HG02970 (cell line): ENCODE data around the gene UBTD2.
"Not testable (repeated sequence)": the region's sequence is repeated elsewhere in the genome, so short reads cannot be mapped to it uniquely, and the experiment has no call there.

Experiments used
- ATAC-seq: cut with Tn5 transposase; IDR thresholded peaks from one replicate; pipeline ENCODE4 v1.9.1; 2021; ENCODE audit warnings: mild to moderate bottlenecking, moderate library complexity, moderate number of reproducible peaks; ENCODE audit not compliant: unreplicated experiment, low FRiP score

Gene UBTD2, protein sequence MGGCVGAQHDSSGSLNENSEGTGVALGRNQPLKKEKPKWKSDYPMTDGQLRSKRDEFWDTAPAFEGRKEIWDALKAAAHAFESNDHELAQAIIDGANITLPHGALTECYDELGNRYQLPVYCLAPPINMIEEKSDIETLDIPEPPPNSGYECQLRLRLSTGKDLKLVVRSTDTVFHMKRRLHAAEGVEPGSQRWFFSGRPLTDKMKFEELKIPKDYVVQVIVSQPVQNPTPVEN

DNA sequence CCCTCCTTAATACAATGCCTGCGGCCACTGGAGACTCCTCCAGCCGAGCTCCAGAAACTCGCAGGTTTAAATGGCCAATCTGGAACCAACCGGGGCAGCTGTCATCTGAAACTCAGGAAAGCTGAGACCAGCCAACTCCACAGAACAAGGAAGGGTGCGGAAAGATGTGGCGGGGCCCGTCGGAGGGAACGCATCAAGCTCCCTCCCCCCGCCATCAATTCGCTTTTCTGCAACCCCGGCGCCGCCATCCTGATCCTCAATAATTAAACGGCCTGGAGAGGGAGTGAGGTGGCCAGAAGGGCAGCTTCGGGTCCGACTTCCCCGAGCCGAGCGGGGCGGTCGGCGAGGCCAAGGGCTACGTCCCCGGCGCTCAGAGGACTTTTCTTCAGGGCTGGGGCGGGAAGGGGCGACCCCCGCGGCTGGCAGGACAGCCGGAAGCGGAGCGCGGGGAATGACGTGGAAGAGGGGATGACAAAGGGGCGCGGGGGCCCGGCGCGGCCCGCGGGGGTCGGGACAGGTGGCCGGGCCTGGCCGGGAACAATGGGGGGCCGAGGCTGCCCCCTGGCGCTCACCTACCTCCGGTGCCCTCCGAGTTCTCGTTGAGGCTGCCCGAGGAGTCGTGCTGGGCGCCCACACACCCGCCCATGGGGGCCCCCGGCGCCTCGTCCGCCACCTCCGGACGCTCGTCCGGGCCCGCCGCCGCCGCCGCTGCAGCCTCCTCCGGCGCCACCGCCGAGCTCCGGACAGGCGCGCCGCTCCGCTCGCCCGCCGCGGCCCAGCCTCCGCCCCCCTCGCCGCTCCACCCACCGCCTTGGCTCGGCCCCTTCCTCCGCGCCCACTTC is at the start of gene UBTD2:
Gene UBTD2, minus strand, starts transcription at position 745 of the 842 bp plus-strand sequence. Its CDS starts 99 bp downstream, at position 646.
- peak; percentile 91 for ATAC-seq

DNA sequence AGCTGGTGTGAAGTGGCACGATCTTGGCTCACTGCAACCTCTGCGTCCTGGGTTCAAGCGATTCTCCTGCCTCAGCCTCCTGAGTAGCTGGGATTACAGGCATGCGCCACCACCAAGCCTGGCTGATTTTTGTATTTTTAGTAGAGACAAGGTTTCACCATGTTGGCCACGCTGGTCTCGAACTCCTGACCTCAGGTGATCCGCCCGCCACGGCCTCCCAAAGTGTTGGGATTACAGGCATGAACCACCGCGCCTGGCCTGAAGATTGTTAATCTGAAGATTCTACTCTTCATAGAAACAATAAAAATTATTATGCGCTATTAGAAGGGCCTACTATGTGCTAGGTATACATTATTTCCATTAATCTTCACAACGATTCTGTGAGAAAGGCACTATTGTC is 43.3 kb upstream of the UBTD2 start:
- not testable (repeated sequence) for ATAC-seq

DNA sequence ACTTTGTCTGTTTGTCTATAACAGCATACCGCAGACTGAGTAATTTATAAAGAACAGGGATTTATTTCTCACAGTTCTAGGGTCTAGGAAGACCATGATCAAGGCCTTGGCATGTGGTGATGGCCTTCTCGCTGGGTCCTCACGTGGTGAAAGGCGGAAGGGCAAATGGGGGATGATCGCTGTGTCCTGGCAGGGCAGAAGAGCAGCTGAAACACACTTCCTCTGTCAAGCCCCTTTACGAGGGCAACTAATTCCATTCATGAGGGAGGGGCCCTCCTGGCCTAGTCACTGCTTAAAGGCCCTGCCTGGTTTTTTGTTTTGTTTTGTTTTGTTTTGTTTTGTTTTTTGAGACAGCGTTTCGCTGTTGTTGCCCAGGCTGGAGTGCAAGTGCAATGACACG is 41.9 kb upstream of the UBTD2 start:
- ATAC-seq: no peak

DNA sequence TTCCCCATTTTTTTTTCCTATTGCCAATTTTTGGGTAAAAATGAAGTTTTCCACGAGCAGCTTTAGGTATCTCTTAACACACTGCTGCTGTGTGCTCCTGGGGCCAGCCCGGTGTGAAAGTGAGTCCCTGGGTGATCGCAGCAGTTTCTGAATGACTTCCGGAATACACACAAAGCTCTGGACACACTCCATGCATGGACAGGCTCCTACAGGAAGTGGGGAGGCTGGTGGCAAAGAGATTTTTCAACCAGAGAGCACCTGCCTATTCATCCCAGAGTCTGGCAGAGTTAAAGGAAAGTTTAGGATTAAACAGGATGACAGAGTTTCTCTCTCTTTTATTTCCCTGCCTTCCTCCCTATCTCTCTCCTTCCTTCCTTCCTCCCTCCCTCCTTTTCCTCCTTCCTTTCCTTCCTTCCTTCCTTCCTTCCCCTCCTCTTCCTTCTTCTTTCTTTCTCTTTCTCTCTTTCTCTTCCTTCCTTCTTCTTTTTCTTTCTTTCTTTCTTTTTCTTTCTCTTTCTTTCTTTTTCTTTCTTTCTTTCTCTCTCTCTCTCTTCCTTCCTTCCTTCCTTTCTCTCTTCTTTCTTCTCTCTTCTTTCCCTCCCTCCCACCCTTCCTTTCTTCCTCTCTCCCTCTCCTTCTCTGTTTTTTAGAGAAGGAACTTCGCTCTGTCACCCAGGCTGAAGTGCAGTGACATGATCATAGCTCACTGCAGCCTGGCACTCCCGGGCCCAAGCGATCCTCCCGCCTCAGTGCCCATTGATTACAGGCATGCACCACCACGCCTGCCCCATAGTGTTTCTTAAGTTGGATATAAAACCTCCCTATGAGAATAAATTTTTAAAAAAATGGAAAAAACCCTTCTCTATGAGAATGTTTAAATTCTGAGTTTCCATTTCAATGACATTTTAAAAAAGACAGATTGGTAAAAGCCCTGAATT is 38.7 kb upstream of the UBTD2 start:
- ATAC-seq: no peak

DNA sequence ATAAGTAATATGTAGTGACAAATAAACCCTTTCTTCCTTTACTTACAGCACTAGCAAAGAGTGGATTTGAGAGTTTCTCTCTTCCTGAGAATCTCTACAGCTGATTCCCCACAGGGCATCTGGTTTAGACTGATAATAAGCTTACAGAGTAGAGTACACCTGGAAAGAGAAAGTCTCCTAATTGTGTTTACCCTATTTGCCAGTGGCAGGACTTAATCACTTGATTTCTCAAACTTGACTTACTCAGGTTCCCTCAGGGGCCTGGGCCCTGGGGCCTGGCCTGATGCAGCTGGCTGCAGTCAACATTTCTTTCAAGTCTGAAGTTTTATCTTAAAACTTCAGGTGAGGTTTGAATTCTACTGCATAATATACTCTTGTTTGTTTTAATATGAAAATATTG is 38.0 kb upstream of the UBTD2 start:
- ATAC-seq: no peak

DNA sequence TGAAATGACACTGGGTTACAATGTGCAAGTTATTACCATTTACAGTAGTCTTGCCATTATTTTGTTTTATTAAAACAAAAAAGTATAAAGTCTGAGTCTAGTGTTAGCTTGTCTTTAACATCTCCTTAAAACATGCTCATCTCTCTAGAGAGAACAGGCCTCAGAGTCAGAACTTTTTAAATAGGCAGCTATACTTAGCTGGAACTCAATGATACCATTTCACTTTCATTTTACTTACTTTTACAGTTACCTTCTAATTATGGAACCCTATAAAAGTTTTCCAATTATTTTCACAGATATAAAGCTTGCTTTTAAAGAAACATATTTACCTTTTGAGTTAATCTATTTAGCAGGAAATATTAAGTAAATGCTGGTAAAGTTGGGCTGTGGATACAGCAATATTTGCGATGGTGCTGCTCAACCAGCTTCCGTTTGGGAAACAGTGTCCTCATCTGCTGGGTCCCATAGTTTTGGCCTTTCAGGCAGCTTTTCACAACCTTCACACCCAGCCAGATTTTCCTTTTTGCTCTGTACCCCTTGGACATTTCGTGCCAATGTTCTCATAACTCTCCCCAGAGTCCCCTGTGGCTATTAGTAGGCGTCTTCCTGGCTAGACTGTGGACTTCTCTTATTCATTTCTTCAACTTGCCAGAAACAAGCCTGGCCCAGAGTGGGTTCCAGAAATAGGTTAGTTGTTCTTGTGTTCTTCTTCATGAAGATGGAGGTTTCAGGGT is 36.3 kb upstream of the UBTD2 start:
- ATAC-seq: no peak

DNA sequence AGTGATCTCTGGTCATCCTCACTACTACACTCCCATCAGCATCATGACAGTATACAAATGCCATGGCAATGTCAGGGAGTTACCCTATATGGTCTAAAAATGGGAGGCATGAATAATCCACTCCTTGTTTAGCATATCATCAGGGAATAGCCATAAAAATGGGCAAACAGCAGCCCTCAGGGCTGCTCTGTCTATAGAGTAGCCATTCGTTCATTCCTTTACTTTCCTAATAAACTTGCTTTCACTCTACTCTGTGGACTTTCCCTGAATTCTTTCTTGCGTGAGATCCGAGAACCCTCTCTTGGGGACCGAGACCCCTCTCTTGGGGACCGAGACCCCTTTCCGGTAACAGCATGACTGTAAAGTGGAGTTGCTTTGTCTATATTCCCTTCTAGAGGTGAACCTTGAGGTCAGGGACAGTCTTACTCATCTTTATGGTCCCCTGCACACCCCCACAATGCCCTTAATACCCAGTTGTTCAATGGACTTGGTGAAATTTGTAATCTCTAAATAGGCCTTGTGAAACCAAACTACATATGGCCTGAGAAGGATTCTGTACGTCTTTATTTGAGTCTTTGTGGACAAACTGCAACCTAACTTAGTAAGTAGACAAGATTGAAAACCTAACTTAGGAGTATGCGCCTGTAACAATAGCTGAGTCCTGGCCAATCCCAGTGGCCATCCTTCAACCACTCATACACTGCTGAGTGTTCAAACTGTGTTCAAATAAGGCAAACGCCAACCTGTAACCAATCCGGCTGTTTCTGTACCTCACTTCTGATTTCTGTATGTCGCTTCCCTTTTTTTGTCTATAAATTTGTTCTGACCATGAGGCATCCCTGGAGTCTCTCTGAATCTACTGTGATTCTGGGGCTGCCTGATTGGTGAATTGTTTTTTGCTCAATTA is 32.3 kb upstream of the UBTD2 start:
- no peak for ATAC-seq

DNA sequence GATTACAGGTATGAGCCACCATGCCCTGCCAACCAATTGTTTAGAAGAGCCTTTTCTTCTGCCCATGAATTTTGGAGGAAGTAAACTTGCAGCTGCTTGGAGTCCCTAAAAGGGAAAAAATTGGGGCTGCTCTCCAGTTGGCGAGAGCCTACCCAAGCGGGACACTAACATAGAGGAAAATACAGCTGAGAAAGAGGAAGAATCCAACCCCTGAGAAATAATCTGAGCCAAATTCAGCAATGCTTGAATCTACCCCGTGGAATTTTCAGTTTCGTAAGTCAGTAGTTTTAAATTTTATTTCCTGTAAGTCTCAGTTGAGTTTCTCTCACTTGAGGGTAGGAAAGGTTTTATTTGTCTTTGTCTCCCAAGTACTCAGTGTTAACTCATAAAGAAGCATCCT is 30.4 kb upstream of the UBTD2 start:
- no peak for ATAC-seq

DNA sequence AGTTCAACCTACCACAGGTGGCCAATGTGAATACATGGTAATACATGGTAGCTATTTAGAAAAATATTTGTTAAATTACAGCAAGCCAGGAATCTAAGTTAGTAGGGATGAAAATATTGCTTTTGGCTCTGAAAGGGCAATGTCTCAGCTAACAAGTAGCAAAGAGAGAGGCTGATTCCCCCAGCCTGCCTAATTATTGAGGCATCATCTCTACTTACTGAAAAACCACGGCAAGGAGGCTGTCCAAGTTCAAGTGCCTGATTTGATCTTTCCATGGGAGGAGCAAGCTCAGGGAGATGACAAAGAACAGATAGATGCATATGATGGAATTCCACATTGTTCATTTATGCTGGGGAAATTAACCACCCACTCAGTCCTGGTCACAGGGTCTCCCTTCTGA is 28.7 kb upstream of the UBTD2 start:
- ATAC-seq: no peak

DNA sequence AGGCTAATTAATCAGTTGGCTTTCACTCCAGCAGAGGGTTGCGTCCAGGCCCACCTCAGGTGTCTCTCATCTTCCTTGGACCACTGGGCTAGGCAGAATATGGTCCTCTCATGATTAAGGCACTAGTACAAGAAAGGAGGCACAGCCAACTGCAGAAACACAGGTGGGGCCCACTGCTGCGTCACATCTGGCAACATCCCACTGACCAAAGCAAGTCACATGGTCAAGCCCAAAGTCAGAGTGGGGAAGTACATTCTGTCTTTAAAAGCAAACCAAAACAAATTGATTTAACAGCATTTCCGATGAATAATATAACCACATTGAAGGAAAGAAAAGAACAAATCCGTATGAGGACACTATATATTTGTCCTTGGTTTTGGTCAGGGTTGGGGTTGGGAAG is 28.0 kb upstream of the UBTD2 start:
- no peak for ATAC-seq

DNA sequence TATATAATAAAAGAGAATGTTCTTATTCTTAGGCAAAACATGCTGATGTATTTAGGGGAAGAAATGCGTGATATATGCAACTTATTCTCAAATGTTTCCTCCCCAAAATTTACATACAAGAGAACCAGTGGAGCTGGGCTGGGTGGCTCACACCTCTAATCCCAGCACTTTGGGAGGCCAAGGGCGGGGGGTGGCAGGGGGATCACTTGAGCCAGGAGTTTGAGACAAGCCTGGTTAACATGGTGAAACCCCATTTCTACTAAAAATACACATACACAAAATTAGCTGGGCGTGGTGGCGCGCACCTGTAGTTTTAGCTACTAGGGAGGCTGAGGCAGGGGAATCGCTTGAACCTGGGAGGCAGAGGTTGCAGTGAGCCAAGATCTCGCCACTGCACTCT is 27.5 kb upstream of the UBTD2 start:
- ATAC-seq: no peak

DNA sequence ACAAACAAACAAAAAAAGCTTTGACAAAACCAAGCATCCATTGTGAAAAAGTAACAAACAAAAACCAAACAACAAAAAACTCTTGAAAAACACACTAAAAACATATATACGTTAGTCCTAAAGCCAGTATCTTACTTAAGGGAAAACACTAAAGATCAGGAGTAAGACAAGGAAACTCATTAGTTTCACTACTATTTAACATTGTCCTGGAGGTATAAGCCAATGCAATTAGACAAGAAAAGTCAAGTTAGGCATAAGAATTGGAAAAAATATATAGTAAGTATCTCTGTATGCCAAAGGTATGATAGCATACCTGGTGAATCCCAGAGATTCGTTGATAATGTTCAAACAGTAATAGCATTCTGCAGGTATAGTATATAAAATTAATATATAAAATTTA is 21.8 kb upstream of the UBTD2 start:
- no peak for ATAC-seq

DNA sequence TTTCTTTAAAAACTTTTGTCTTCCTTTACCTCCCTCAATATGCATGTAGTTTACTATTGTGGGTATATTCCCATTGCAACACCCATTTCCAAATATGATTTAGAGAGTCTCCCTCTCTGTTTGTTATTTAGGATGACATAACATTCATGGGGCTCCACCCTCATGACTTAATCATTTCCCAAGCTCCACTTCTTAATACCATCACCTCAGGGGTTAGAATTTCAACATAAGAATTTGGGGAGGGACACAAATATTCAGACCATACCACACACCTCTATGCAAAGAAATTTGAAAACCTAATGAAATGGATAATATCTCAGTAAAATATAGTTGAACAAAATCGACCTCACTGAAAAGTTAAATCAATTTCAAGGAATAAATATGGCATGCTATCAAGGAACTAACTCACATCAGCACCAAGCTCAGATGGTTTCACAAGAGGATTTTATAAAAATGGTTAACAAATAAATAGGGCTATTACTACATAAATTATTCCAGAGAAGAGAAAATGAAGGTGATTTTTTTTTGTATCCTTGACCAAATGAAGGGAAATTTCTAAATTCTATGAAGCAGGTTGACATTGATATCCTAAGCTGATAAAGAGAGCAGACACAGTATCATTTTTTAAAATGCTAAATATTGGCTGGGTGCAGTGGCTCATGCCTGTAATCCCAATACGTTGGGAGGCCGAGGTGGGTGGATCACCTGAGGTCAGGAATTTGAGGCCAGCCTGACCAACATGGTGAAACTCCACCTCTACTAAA is 20.2 kb upstream of the UBTD2 start:
- ATAC-seq: no peak

DNA sequence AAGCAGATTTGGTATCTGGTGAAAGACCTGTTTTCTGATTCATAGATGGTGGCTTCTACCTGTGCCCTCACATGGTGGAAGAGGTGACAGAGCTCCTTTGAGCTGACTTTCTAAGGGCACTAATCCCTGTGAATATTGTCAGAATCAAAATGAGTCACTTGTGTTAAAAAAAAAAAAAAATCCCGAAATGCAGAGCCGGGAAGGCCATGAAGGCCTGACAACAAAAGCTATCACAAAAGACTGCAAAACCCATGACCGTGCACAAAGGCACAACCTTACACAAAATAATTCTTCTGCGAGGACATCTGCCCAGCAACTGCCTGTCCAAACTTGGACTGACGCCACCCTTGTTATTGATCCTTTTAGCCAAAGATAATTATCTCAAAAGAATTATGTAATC is 19.6 kb upstream of the UBTD2 start:
- no peak for ATAC-seq

DNA sequence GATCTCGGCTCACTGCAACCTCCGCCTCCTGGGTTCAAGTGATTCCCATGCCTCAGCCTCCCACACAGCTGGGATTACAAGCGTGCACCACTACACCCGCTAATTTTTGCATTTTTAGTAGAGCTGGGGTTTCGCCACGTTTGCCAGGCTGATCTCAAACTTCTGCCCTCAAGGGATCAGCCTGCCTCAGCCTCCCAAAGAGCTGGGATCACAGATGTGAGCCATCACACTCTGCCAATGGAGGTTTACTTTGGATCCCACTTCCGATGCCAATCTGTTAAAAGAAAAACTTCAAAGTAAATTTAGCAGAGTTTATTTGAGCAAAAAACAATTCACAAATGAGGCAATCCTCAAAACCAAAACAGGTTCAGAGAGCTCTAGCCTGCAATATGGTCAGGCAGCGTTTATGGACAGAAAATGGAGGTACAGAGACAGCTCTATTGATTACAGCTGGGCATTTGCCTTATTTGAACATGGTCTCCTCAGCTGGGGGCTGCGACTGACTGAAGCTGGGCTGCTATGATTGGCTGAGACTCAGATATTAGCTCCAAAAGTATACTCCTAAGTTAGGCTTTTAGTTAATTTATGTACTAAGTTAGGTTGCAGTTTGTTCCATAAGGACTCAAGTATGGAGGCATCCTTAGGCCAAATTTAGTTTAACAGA is 18.6 kb upstream of the UBTD2 start:
- ATAC-seq: no peak

DNA sequence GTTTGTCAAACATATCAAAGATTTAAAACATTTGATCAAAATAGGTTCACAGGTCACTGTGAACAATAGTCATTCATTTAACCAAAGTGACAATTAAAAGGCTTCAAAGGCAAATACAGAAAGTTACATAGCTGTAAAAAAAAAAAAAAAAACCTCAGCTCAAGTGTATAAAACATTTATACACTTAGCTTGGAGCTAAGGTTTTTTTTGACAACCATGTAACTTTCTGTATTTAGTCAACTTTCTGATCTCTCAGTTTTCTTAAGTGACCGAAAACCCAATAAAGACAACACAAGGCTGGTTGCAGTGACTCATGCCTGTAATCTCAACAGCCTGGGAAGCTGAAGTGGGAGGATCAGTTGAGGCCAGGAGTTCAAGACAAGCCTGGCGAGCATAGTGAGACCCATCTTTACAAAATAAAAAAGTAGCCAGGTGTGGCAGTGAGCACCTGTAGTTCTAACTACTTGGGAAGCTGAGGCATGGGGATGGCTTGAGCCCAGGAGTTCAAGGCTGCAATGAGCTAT is 16.4 kb upstream of the UBTD2 start:
- ATAC-seq: no peak

DNA sequence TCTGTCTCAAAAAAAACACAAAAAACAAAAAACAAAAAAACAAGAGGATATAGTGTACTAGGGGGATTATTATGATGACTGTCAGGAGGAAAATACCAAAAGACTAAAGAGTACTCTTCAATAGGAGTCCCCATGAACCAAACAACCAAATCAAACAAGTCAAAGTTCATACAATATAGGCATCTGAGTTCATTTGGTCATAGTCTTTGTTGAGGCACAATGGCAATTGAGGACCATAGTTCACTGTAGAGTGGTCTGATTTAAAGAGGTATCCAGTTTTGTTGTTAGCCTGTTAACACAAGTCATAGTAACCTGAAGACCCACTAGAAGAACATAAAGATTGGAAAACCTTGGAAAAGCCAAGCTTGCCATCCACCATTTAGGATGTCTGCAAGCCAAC is 11.3 kb upstream of the UBTD2 start:
- ATAC-seq: no peak
